Prostate gland (tissue), 2 donors: ENCODE data around the gene RABGGTB.

Experiments
- CTCF ChIP-seq, 4 experiments: fragments of 200-600 bp in 2 of 4; fragments of 450-650 bp in 2 of 4; sonication (generic) in 2 of 4; IDR thresholded peaks; 1 replicate in 3 of 4; 2 replicates in 1 of 4; pipeline ENCODE4 v1.5.1; 2016 to 2019; ENCODE audit warnings: antibody characterized with exemption in 4 of 4, mild to moderate bottlenecking in 2 of 4, moderate library complexity in 2 of 4
- POLR2A ChIP-seq: fragments of 450-650 bp; IDR thresholded peaks from one replicate; pipeline ENCODE4 v1.6.1; 2016; ENCODE audit warnings: antibody characterized with exemption, mild to moderate bottlenecking
- POLR2AphosphoS5 ChIP-seq: sonication (generic); formaldehyde crosslinking; IDR thresholded peaks from one replicate; pipeline ENCODE4 v1.6.1; 2017; ENCODE audit warnings: antibody characterized with exemption

- TF ChIP-seq CTCF (IDR thresholded peaks at IDR 0.05) (no peak), POLR2A (no peak), POLR2AphosphoS5 (no peak)
Observed at GRCh38 chr1:75786901-75787493, 941 bp downstream of the RABGGTB start.
